Lung microvascular endothelial cell (primary cell): ENCODE measurements around the gene RASSF7. TPM values are rescaled to one million over a fixed set of nuclear protein-coding genes. Genes with fewer than 3 reads are reported as not detected.

Source experiments
- DNase-seq, 2 donors: peaks; one replicate each; pipeline versions ENCODE4 v3.0.0 to v3.0.0-alpha.2; 2010; ENCODE audit warnings: low read depth in 2 of 2
- total RNA-seq: library from RNA; depleted of rRNA; stranded (reverse); fragments of >200 nt; gene quantifications from 2 replicates; pipeline ENCODE4 v1.2.1, GENCODE V29; 2014

Gene RASSF7
- total RNA-seq, 1 donor from 2014 or later = 18.1 TPM

- no peak for DNase-seq
Measured at GRCh38 chr11:532527-532985, 28.2 kb upstream of the RASSF7 start.

- no peak for DNase-seq
Measured at GRCh38 chr11:532986-533585, 27.7 kb upstream of the RASSF7 start.

GRCh38 chr11:533586-534395 is 27.0 kb upstream of the RASSF7 start:
- DNase-seq = no peak

- DNase-seq = peak; percentile 46 to 47
Measured at GRCh38 chr11:534396-535209, 26.2 kb upstream of the RASSF7 start.

- DNase-seq = no peak
Measured at GRCh38 chr11:535210-535518, 25.6 kb upstream of the RASSF7 start.

GRCh38 chr11:535519-536454 is 25.0 kb upstream of the RASSF7 start, which contains the start of gene HRAS:
Gene HRAS, minus strand, starts transcription at chr11:535576.
- DNase-seq = peak; percentile 96 to 97

GRCh38 chr11:536841-537621 is 23.7 kb upstream of the RASSF7 start, which contains the start of gene LRRC56:
Gene LRRC56, plus strand, starts transcription at chr11:537527. Its CDS starts 3,158 bp downstream, at chr11:540685.
- peak; percentile 67 to 81 for DNase-seq

- no peak for DNase-seq
Measured at GRCh38 chr11:537622-538430, 22.9 kb upstream of the RASSF7 start.

GRCh38 chr11:538431-539051 is 22.2 kb upstream of the RASSF7 start:
- DNase-seq = no peak

GRCh38 chr11:539971-540481 is 20.7 kb upstream of the RASSF7 start:
- no peak for DNase-seq

GRCh38 chr11:540583-541432 is 20.0 kb upstream of the RASSF7 start:
- no peak for DNase-seq

- DNase-seq = no peak
Measured at GRCh38 chr11:541433-541885, 19.3 kb upstream of the RASSF7 start.

- DNase-seq = no peak
Measured at GRCh38 chr11:544817-545166, 16.0 kb upstream of the RASSF7 start.

GRCh38 chr11:545171-545570 is 15.6 kb upstream of the RASSF7 start:
- no peak for DNase-seq

- no peak for DNase-seq
Measured at GRCh38 chr11:548700-549603, 11.8 kb upstream of the RASSF7 start.

- DNase-seq = no peak
Measured at GRCh38 chr11:550021-550745, 10.6 kb upstream of the RASSF7 start.
